Sigmoid colon (tissue), 4 donors: ENCODE measurements around the gene RPS6KA2.

Experiments
- EP300 ChIP-seq, 4 donors: sonication (generic); formaldehyde crosslinking; IDR thresholded peaks; one replicate each; pipeline ENCODE4 v1.6.1; 2017; ENCODE audit warnings: antibody characterized with exemption in 4 of 4
- POLR2A ChIP-seq, 2 donors: fragments of 450-650 bp; IDR thresholded peaks; one replicate each; pipeline ENCODE4 v1.6.1; 2016; ENCODE audit warnings: antibody characterized with exemption in 2 of 2, mild to moderate bottlenecking in 2 of 2, moderate library complexity in 2 of 2
- TF ChIP-seq, protein P1 (sequence below), 4 experiments: fragments of 450-650 bp in 3 of 4; fragments of 200-600 bp in 1 of 4; IDR thresholded peaks; one replicate each; pipeline ENCODE4 v1.5.1; 2016 to 2019; ENCODE audit warnings: antibody characterized with exemption in 4 of 4, mild to moderate bottlenecking in 3 of 4, moderate library complexity in 2 of 4

DNA sequence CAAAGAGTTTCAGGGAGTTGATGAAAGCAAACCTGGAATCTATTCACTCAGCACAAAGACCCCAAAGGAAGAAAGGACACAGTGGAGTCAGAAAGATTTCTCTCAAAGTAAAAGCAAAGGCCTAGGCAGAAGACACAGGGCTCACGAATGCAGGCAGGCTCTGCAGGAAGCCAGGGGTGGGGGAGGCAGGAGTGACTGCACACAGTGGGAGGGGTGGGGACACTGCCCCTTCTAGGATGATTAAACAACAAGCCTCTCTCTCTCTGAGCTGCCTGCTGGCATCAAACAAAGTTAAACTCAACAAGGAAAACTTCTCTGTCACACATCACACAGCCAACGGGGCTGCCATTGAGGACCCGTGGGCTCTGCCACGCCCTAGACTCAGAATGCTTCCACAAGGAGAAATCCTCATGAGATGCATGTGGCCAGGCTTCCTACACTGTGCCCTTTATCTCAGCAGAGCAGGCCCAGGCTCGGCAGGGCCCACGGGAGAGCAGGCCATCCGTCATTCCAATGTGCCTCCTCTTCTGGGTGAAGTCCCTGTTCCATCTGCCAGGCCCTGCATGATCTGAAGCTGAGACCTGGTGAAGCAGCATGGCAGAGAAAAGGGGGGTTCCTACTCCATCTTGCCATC, 110.7 kb downstream of the RPS6KA2 start:
- no peak for TF ChIP-seq EP300 (IDR thresholded peaks at IDR 0.05)
- TF ChIP-seq, protein P1, sequence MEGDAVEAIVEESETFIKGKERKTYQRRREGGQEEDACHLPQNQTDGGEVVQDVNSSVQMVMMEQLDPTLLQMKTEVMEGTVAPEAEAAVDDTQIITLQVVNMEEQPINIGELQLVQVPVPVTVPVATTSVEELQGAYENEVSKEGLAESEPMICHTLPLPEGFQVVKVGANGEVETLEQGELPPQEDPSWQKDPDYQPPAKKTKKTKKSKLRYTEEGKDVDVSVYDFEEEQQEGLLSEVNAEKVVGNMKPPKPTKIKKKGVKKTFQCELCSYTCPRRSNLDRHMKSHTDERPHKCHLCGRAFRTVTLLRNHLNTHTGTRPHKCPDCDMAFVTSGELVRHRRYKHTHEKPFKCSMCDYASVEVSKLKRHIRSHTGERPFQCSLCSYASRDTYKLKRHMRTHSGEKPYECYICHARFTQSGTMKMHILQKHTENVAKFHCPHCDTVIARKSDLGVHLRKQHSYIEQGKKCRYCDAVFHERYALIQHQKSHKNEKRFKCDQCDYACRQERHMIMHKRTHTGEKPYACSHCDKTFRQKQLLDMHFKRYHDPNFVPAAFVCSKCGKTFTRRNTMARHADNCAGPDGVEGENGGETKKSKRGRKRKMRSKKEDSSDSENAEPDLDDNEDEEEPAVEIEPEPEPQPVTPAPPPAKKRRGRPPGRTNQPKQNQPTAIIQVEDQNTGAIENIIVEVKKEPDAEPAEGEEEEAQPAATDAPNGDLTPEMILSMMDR (IDR thresholded peaks at IDR 0.05): no peak
- no peak for TF ChIP-seq POLR2A (IDR thresholded peaks at IDR 0.05)
